Large intestine (tissue), 3 donors: ENCODE measurements around the gene PRKAR1B. TPM values are rescaled to one million over a fixed set of nuclear protein-coding genes. Genes with fewer than 3 reads are reported as not detected.
"Not testable (repeated sequence)": the region's sequence is repeated elsewhere in the genome, so short reads cannot be mapped to it uniquely, and the experiment has no call there.

ENCODE experiments used
- DNase-seq, 2 donors: peaks; one replicate each; pipeline versions ENCODE4 v3.0.0 to v3.0.0-alpha.2; 2013
- H3K27ac ChIP-seq: one replicate; pipeline ENCODE4 v1.5.1; 2013; ENCODE audit warnings: low read length
- H3K27me3 ChIP-seq: 2 replicates; pipeline ENCODE4 v1.6.1; 2013; ENCODE audit warnings: low read length; ENCODE audit not compliant: control insufficient read depth, insufficient read depth
- H3K36me3 ChIP-seq: 2 replicates; pipeline ENCODE4 v1.6.1; 2013; ENCODE audit warnings: low read length; ENCODE audit not compliant: control insufficient read depth, insufficient read depth
- H3K4me1 ChIP-seq: one replicate; pipeline ENCODE4 v1.6.1; 2013; ENCODE audit warnings: low read length; ENCODE audit not compliant: control insufficient read depth, insufficient read depth
- H3K4me3 ChIP-seq: one replicate; pipeline ENCODE4 v1.5.1; 2013; ENCODE audit warnings: low read length
- H3K9me3 ChIP-seq: one replicate; pipeline ENCODE4 v1.6.1; 2013; ENCODE audit warnings: mild to moderate bottlenecking, low read depth, low read length, moderate library complexity; ENCODE audit not compliant: control insufficient read depth
- WGBS: methylation state at CpG from one replicate; pipeline ENCODE4 v1.1.5; 2013; ENCODE audit warnings: low lambda C conversion rate; ENCODE audit not compliant: insufficient coverage; 5-methylcytosine and 5-hydroxymethylcytosine counted together
- polyA plus RNA-seq: library from polyadenylated mRNA; unstranded; fragments of 120-200 nt; gene quantifications from one replicate; pipeline ENCODE4 v1.2.1, GENCODE V29; 2013

Gene PRKAR1B
- polyA plus RNA-seq, 1 donor, result 34.8 TPM

- peaks cover 5% of the 10 kb centered on the region for H3K9me3 ChIP-seq
- H3K27ac ChIP-seq, result no peak overlapping the region
- peaks cover 55% of the 10 kb centered on the region for H3K36me3 ChIP-seq
- H3K4me3 ChIP-seq, result no peak overlapping the region
- WGBS, result no CpG with 5 or more reads among the region's 26 CpGs
- no peak for DNase-seq
- no peaks in the 10 kb centered on the region for H3K4me1 ChIP-seq
- H3K27me3 ChIP-seq, result no peaks in the 10 kb centered on the region
These were observed 23.2 kb upstream of the PRKAR1B start for GRCh38 chr7:750111-750905.

- Histone ChIP-seq H3K27me3 (no peaks in the 10 kb centered on the region), H3K4me3 (no peak overlapping the region), H3K27ac (no peak overlapping the region), H3K9me3 (peaks cover 5% of the 10 kb centered on the region), H3K4me1 (no peaks in the 10 kb centered on the region), H3K36me3 (peaks cover 49% of the 10 kb centered on the region)
- DNase-seq, result no peak
- 80% methylated on average over 1 of the region's 14 CpGs for WGBS
These were observed 22.1 kb upstream of the PRKAR1B start for GRCh38 chr7:749140-749551.

GRCh38 chr7:748446-748845 is 21.4 kb upstream of the PRKAR1B start:
- Histone ChIP-seq H3K4me3 (no peak overlapping the region), H3K27me3 (no peaks in the 10 kb centered on the region), H3K4me1 (no peaks in the 10 kb centered on the region), H3K9me3 (peaks cover 5% of the 10 kb centered on the region), H3K27ac (no peak overlapping the region), H3K36me3 (peaks cover 45% of the 10 kb centered on the region)
- WGBS, result no CpG with 5 or more reads among the region's 15 CpGs
- DNase-seq, result no peak

- peaks cover 41% of the 10 kb centered on the region for H3K36me3 ChIP-seq
- no peaks in the 10 kb centered on the region for H3K27me3 ChIP-seq
- no peaks in the 10 kb centered on the region for H3K4me1 ChIP-seq
- no peak overlapping the region for H3K27ac ChIP-seq
- no CpG with 5 or more reads among the region's 12 CpGs for WGBS
- H3K9me3 ChIP-seq, result peaks cover under 1% of the 10 kb centered on the region
- H3K4me3 ChIP-seq, result no peak overlapping the region
- DNase-seq, result no peak
These were observed 20.1 kb upstream of the PRKAR1B start for GRCh38 chr7:747186-747585.

GRCh38 chr7:746155-747061 is 19.3 kb upstream of the PRKAR1B start:
- Histone ChIP-seq H3K4me1 (no peaks in the 10 kb centered on the region), H3K9me3 (no peaks in the 10 kb centered on the region), H3K4me3 (no peak overlapping the region), H3K36me3 (peaks cover 44% of the 10 kb centered on the region), H3K27ac (no peak overlapping the region), H3K27me3 (no peaks in the 10 kb centered on the region)
- 97% methylated on average over 12 of the region's 40 CpGs for WGBS
- DNase-seq, result no peak

- Histone ChIP-seq H3K4me1 (no peaks in the 10 kb centered on the region), H3K9me3 (peaks cover 2% of the 10 kb centered on the region), H3K27me3 (no peaks in the 10 kb centered on the region), H3K4me3 (no peak overlapping the region), H3K36me3 (peaks cover 46% of the 10 kb centered on the region), H3K27ac (no peak overlapping the region)
- WGBS, result 100% methylated on average over 3 of the region's 23 CpGs
- DNase-seq, result no peak
These were observed 18.5 kb upstream of the PRKAR1B start for GRCh38 chr7:745431-746154.

- Histone ChIP-seq H3K27ac (no peak overlapping the region), H3K27me3 (no peaks in the 10 kb centered on the region), H3K4me3 (no peak overlapping the region), H3K36me3 (peaks cover 49% of the 10 kb centered on the region), H3K4me1 (no peaks in the 10 kb centered on the region), H3K9me3 (peaks cover 5% of the 10 kb centered on the region)
- WGBS, result no CpG with 5 or more reads among the region's 20 CpGs
- no peak for DNase-seq
These were observed 17.9 kb upstream of the PRKAR1B start for GRCh38 chr7:744854-745430.

- not testable (repeated sequence) for DNase-seq, H3K9me3 ChIP-seq, H3K27me3 ChIP-seq, H3K4me3 ChIP-seq, H3K27ac ChIP-seq, H3K4me1 ChIP-seq
- H3K36me3 ChIP-seq, result peaks cover 54% of the 10 kb centered on the region
- no CpG with 5 or more reads among the region's 5 CpGs for WGBS
These were observed 17.0 kb upstream of the PRKAR1B start for GRCh38 chr7:744128-744520.

- H3K4me1 ChIP-seq, H3K27me3 ChIP-seq, H3K27ac ChIP-seq, DNase-seq, H3K4me3 ChIP-seq, H3K9me3 ChIP-seq: not testable (repeated sequence)
- 100% methylated on average over 6 of the region's 14 CpGs for WGBS
- peaks cover 56% of the 10 kb centered on the region for H3K36me3 ChIP-seq
These were observed 16.5 kb upstream of the PRKAR1B start for GRCh38 chr7:743341-744127.
